Measurements from ENCODE around the gene JUND.
A peak's percentile ranks its signal among the peaks of the same experiment; 100 is the strongest.

Gene JUND

GRCh38 chr19:18308051-18308947, 26.9 kb upstream of the JUND start:
- DNase-seq (ENCODE audit: low read depth) = no peak

- no peak for DNase-seq (ENCODE audit: low read depth)
Measured at GRCh38 chr19:18307271-18307681, 25.9 kb upstream of the JUND start.

GRCh38 chr19:18306888-18307260, 25.5 kb upstream of the JUND start:
- DNase-seq (ENCODE audit: low read depth) = no peak

GRCh38 chr19:18306209-18306887, 24.9 kb upstream of the JUND start:
- DNase-seq (ENCODE audit: low read depth) = no peak

- DNase-seq (ENCODE audit: low read depth) = peak; percentile 30
Measured at GRCh38 chr19:18304458-18305310, 23.3 kb upstream of the JUND start.

- no peak for DNase-seq (ENCODE audit: low read depth)
Measured at GRCh38 chr19:18304208-18304457, 22.7 kb upstream of the JUND start.

- no peak for DNase-seq (ENCODE audit: low read depth)
Measured at GRCh38 chr19:18301718-18302111, 20.3 kb upstream of the JUND start.

GRCh38 chr19:18300930-18301717, 19.7 kb upstream of the JUND start:
- no peak for DNase-seq (ENCODE audit: low read depth)

- DNase-seq (ENCODE audit: low read depth) = no peak
Measured at GRCh38 chr19:18299654-18300053, 18.2 kb upstream of the JUND start.

- no peak for DNase-seq (ENCODE audit: low read depth)
Measured at GRCh38 chr19:18298601-18299000, 17.2 kb upstream of the JUND start.

- no peak for DNase-seq (ENCODE audit: low read depth)
Measured at GRCh38 chr19:18297308-18297707, 15.9 kb upstream of the JUND start.

- DNase-seq (ENCODE audit: low read depth) = no peak
Measured at GRCh38 chr19:18295034-18295451, 13.6 kb upstream of the JUND start.

- no peak for DNase-seq (ENCODE audit: low read depth)
Measured at GRCh38 chr19:18294467-18294864, 13.0 kb upstream of the JUND start.

GRCh38 chr19:18293642-18294466, 12.4 kb upstream of the JUND start:
- no peak for DNase-seq (ENCODE audit: low read depth)

GRCh38 chr19:18292810-18293641, 11.6 kb upstream of the JUND start:
- peak; percentile 38 for DNase-seq (ENCODE audit: low read depth)

- DNase-seq (ENCODE audit: low read depth) = no peak
Measured at GRCh38 chr19:18292462-18292809, 11.0 kb upstream of the JUND start.

GRCh38 chr19:18291590-18292461, 10.4 kb upstream of the JUND start:
- DNase-seq (ENCODE audit: low read depth) = peak; percentile 40

- no peak for DNase-seq (ENCODE audit: low read depth)
Measured at GRCh38 chr19:18291019-18291524, 9.7 kb upstream of the JUND start.
